CD4-positive, alpha-beta T cell treated with Interleukin-17A for 4 hours (primary cell): ENCODE results near the gene DDX19B.

Source experiments
- DNase-seq: peaks from one replicate; pipeline ENCODE4 v3.0.0-alpha.2; 2020; ENCODE audit warnings: mixed read lengths

DDX19B gene

GRCh38 chr16:70364399-70364798 is 65.4 kb downstream of the DDX19B start:
- no peak for DNase-seq

- peak; percentile 53 for DNase-seq
Observed at GRCh38 chr16:70370145-70370544, 71.2 kb downstream of the DDX19B start.

- DNase-seq: no peak
Observed at GRCh38 chr16:70370924-70371323, 71.9 kb downstream of the DDX19B start.

- DNase-seq: no peak
Observed at GRCh38 chr16:70372921-70373728, 74.1 kb downstream of the DDX19B start.

GRCh38 chr16:70374213-70374612 is 75.2 kb downstream of the DDX19B start:
- no peak for DNase-seq

- DNase-seq: no peak
Observed at GRCh38 chr16:70375636-70376611, 76.9 kb downstream of the DDX19B start.

GRCh38 chr16:70377782-70378181 is 78.8 kb downstream of the DDX19B start:
- no peak for DNase-seq

- DNase-seq: no peak
Observed at GRCh38 chr16:70378869-70379493, 80.0 kb downstream of the DDX19B start.

- DNase-seq: peak; percentile 73
Observed at GRCh38 chr16:70380248-70380918, 81.4 kb downstream of the DDX19B start.

GRCh38 chr16:70380919-70381603 is 82.1 kb downstream of the DDX19B start:
- peak; percentile 96 for DNase-seq

- DNase-seq: no peak
Observed at GRCh38 chr16:70381604-70382342, 82.8 kb downstream of the DDX19B start.

- DNase-seq: no peak
Observed at GRCh38 chr16:70383421-70383960, 84.5 kb downstream of the DDX19B start.
